Measurements from ENCODE around the gene HPX. TPM values are rescaled to one million over a fixed set of nuclear protein-coding genes. Genes with fewer than 3 reads are reported as not detected.

The HPX gene
- total and polyA plus RNA-seq, 9 donors: 0.46 to 4.1 (median 2.4) TPM

- no peaks in the 10 kb centered on the region for H3K36me3 ChIP-seq
- no peaks in the 10 kb centered on the region for H3K9me3 ChIP-seq
- WGBS, 3 donors: 92 to 96% (median 94%) methylated on average over 46 to 56 of the region's 56 CpGs
- no peak overlapping the region for H3K27ac ChIP-seq
- intact Hi-C loops (cut with DNase I): no loop called here
- no peaks in the 10 kb centered on the region for H3K27me3 ChIP-seq
- H3K4me3 ChIP-seq: no peak overlapping the region
- H3K4me1 ChIP-seq (ENCODE audit: insufficient read depth): no peaks in the 10 kb centered on the region
- DNase-seq: no peak
- TF ChIP-seq EP300 (IDR thresholded peaks at IDR 0.05): no peak
These were observed 15.7 kb upstream of the HPX start for GRCh38 chr11:6456361-6457073.

- no peak for TF ChIP-seq EP300 (IDR thresholded peaks at IDR 0.05)
- Histone ChIP-seq H3K27ac (no peak overlapping the region), H3K27me3 (no peaks in the 10 kb centered on the region), H3K9me3 (no peaks in the 10 kb centered on the region), H3K4me3 (no peak overlapping the region), H3K36me3 (no peaks in the 10 kb centered on the region), H3K4me1 (ENCODE audit: insufficient read depth) (no peaks in the 10 kb centered on the region)
- no peak for DNase-seq
- intact Hi-C loops (cut with DNase I): no loop called here
- 84 to 85% (median 84%) methylated on average over 2 of the region's 2 CpGs for WGBS, 3 donors
These were observed 14.3 kb upstream of the HPX start for GRCh38 chr11:6455070-6455469.

- Histone ChIP-seq H3K4me1 (ENCODE audit: insufficient read depth) (no peaks in the 10 kb centered on the region), H3K27ac (no peak overlapping the region), H3K4me3 (no peak overlapping the region), H3K9me3 (no peaks in the 10 kb centered on the region), H3K36me3 (no peaks in the 10 kb centered on the region), H3K27me3 (no peaks in the 10 kb centered on the region)
- intact Hi-C loops (cut with DNase I): no loop called here
- 92 to 97% (median 97%) methylated on average over 2 of the region's 2 CpGs for WGBS, 3 donors
- no peak for DNase-seq
- TF ChIP-seq EP300 (IDR thresholded peaks at IDR 0.05) (no peak), POLR2A (IDR thresholded peaks at IDR 0.05) (no peak), CTCF (IDR thresholded peaks at IDR 0.05) (no peak)
These were observed 12.4 kb upstream of the HPX start for GRCh38 chr11:6453152-6453551.

- no peak for DNase-seq
- Histone ChIP-seq H3K4me1 (ENCODE audit: insufficient read depth) (no peaks in the 10 kb centered on the region), H3K9me3 (no peaks in the 10 kb centered on the region), H3K36me3 (no peaks in the 10 kb centered on the region), H3K27me3 (no peaks in the 10 kb centered on the region), H3K4me3 (no peak overlapping the region), H3K27ac (no peak overlapping the region)
- intact Hi-C loops (cut with DNase I): no loop called here
- no peak for TF ChIP-seq EP300 (IDR thresholded peaks at IDR 0.05)
- TF ChIP-seq POLR2A (IDR thresholded peaks at IDR 0.05): no peak
- no peak for TF ChIP-seq CTCF (IDR thresholded peaks at IDR 0.05)
- WGBS, 3 donors: 86 to 89% (median 88%) methylated on average over 3 of the region's 3 CpGs
These were observed 11.4 kb upstream of the HPX start for GRCh38 chr11:6452219-6452618.

GRCh38 chr11:6448574-6448973, 7.8 kb upstream of the HPX start:
- DNase-seq: no peak
- TF ChIP-seq CTCF (IDR thresholded peaks at IDR 0.05) (no peak), EP300 (IDR thresholded peaks at IDR 0.05) (no peak), POLR2A (IDR thresholded peaks at IDR 0.05) (no peak)
- no peak overlapping the region for H3K27ac ChIP-seq
- H3K27me3 ChIP-seq: no peaks in the 10 kb centered on the region
- intact Hi-C loops (cut with DNase I): loop anchor here in 1 of 4 donors (10.0 kb wide), 1 partner anchor 424 kb away; no protein-coding TSS in a partner anchor
- H3K36me3 ChIP-seq: no peaks in the 10 kb centered on the region
- H3K4me3 ChIP-seq: no peak overlapping the region
- no peaks in the 10 kb centered on the region for H3K4me1 ChIP-seq (ENCODE audit: insufficient read depth)
- 87 to 88% (median 88%) methylated on average over 3 of the region's 3 CpGs for whole genome bisulfite sequencing, 3 donors
- H3K9me3 ChIP-seq: no peaks in the 10 kb centered on the region
